Activated CD8-positive, alpha-beta T cell treated with anti-CD3 and anti-CD28 coated beads, Interleukin-2, amount 10 ng/mL, durations not matched to agents 7 days and 5 days (primary cell): Measurements from ENCODE around the gene MYO5C. TPM values are rescaled to one million over a fixed set of nuclear protein-coding genes. Genes with fewer than 3 reads are reported as not detected.

Source experiments
- ATAC-seq: fragments of 150-1000 bp; cut with Tn5 transposase; one replicate; pipeline ENCODE4 v1.10.0; 2021; ENCODE audit warnings: moderate library complexity
- CTCF ChIA-PET: fragments of 350-600 bp; sonication (Branson Sonifier 250); formaldehyde crosslinking; loops from one replicate; lab custom pipeline; 2021; ENCODE audit warnings: antibody characterized with exemption; lab: Charles Lee
- POLR2A ChIA-PET: fragments of 350-600 bp; sonication (Branson Sonifier 250); formaldehyde crosslinking; loops from one replicate; lab custom pipeline; 2021; ENCODE audit warnings: antibody characterized with exemption; lab: Charles Lee
- DNase-seq: peaks from one replicate; pipeline ENCODE4 v3.0.0-alpha.2; 2020
- H3K27ac Mint-ChIP-seq: one replicate; pipeline ENCODE4 v1.8.0; 2021; ENCODE audit warnings: mild to moderate bottlenecking, mixed read lengths
- H3K27me3 Mint-ChIP-seq: one replicate; pipeline ENCODE4 v1.8.0; 2021; ENCODE audit warnings: low read depth, mixed read lengths
- H3K36me3 Mint-ChIP-seq: one replicate; pipeline ENCODE4 v1.8.0; 2021; ENCODE audit warnings: low read depth, mixed read lengths
- H3K4me1 Mint-ChIP-seq: one replicate; pipeline ENCODE4 v1.8.0; 2021; ENCODE audit warnings: low read depth, mixed read lengths
- H3K4me3 Mint-ChIP-seq: one replicate; pipeline ENCODE4 v1.8.0; 2021; ENCODE audit warnings: mild to moderate bottlenecking, mixed read lengths
- H3K9me3 Mint-ChIP-seq: one replicate; pipeline ENCODE4 v1.8.0; 2022; ENCODE audit warnings: mixed read lengths; ENCODE audit not compliant: insufficient read depth
- total RNA-seq, 2 experiments: library from RNA; stranded (reverse); gene quantifications; one replicate each; pipeline ENCODE4 v1.2.3, GENCODE V29; 2021

MYO5C gene
- total RNA-seq, 2 experiments from 2014 or later: 2.5 to 3.2 TPM

DNA sequence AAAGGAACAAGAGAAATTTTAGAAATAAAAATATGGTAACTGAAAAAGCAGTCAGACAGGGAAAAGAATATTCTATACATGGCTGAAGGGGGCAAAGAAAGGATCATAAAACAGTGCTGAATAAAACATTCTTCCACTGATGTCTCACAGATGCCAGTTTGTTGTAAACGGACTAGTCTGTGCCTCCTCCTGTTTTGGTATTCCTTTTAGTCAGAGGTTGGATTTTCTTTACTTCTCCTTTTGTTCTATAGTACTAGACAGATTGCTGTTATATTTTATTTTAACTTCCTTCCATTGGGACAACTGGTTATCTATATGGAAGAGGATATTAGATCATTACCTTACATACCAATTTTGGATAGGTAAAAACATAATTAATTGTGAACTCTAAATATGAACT lies 88.4 kb downstream of the MYO5C start:
- peaks cover 11% of the 10 kb centered on the region for H3K4me1 Mint-ChIP-seq
- no peak overlapping the region for H3K4me3 Mint-ChIP-seq
- no peaks in the 10 kb centered on the region for H3K36me3 Mint-ChIP-seq
- CTCF ChIA-PET: interaction anchor here (1.7 to 3.5 kb wide), 7 partner anchors 11 to 128 kb away, joined by 5 to 65 read pairs (median 26); partner anchors contain the start of gene GNB5
- DNase-seq: no peak
- no peaks in the 10 kb centered on the region for H3K27me3 Mint-ChIP-seq
- no peak overlapping the region for H3K27ac Mint-ChIP-seq
- H3K9me3 Mint-ChIP-seq: no peaks in the 10 kb centered on the region
- POLR2A ChIA-PET: no interaction called here
- no peak for ATAC-seq

DNA sequence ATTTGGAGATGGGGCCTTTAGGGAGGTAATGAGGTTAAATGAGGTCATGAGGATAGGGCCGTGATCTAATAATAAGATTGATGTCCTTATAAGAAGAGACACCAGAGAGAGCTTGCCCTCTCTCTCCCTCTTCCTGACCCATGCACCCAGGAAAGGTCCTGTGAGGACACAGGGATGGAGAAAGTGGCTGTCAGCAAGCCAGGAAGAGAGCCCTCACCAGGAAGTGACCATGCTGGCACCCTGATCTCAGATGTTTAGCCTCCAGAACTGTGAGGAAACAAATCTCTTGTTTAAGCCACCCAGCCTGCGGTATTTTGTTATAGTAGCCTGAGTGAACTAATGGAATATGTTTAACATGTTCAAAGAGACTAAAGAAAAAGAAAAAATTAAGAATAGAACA lies 89.2 kb downstream of the MYO5C start:
- ChIA-PET POLR2A (no interaction called here), CTCF (interaction anchor here (1.0 to 3.2 kb wide), 3 partner anchors 10 to 44 kb away, joined by 3 to 27 read pairs (median 3); partner anchors contain the start of gene GNB5)
- H3K9me3 Mint-ChIP-seq: no peaks in the 10 kb centered on the region
- no peaks in the 10 kb centered on the region for H3K36me3 Mint-ChIP-seq
- no peaks in the 10 kb centered on the region for H3K27me3 Mint-ChIP-seq
- H3K4me1 Mint-ChIP-seq: peaks cover 11% of the 10 kb centered on the region
- ATAC-seq (no peak), DNase-seq (no peak)
- H3K4me3 Mint-ChIP-seq: no peak overlapping the region
- H3K27ac Mint-ChIP-seq: no peak overlapping the region

DNA sequence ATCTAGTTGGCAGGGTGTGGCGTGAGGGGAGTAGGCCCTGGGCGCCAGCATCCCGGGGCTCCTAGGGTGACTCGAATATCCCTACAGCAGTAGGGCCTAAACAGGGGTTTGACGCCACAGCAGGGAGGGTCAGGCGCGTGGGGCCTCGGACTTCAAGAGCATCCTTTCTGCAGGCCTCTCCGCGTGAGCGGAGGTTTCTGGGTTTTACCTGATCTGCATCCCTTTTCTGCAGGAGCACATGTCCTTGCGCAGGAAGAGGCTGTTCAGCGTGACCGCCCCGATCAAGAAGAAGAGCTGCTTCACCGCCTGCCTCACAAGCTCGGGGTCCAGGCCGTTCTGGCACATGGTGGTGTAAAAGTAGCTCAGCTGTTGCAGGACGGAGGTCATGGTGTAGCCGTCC lies 90.9 kb downstream of the MYO5C start:
- CTCF ChIA-PET: interaction anchor here (1.1 to 1.7 kb wide), 2 partner anchors 9 to 13 kb away, joined by 3 to 5 read pairs; no protein-coding TSS in a partner anchor
- no peaks in the 10 kb centered on the region for H3K9me3 Mint-ChIP-seq
- H3K27ac Mint-ChIP-seq: no peak overlapping the region
- peaks cover 11% of the 10 kb centered on the region for H3K4me1 Mint-ChIP-seq
- POLR2A ChIA-PET: no interaction called here
- ATAC-seq (no peak), DNase-seq (no peak)
- peaks cover 4% of the 10 kb centered on the region for H3K27me3 Mint-ChIP-seq
- no peak overlapping the region for H3K4me3 Mint-ChIP-seq
- H3K36me3 Mint-ChIP-seq: no peaks in the 10 kb centered on the region

DNA sequence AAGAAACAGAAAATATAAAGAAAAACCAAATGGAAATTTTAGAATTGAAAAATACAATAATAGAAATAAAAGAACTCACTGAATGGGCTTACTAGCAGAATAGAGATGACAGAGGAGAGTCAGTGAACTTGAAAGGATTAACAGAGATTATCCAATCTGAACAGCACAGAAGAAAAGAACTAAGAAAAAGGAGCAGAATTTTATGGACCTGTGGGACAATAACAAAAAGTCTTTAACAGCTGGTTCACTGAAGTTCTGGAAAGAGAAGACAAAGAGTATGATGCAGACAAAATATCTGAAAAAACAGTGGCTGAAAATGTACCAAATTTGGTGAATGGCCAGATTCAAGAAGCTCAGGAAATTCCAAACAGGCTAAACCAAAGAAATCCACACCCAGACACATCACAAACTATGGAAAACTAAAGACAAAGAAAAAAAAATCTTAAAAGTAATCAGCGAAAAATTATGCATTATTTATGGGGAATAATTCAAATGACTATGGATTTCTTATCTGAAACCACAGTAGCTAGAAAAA lies 94.7 kb downstream of the MYO5C start:
- DNase-seq (no peak), ATAC-seq (no peak)
- no peaks in the 10 kb centered on the region for H3K9me3 Mint-ChIP-seq
- ChIA-PET CTCF (interaction anchor here (0.7 to 2.6 kb wide), 4 partner anchors 8 to 220 kb away, joined by 3 to 16 read pairs (median 5); no protein-coding TSS in a partner anchor), POLR2A (no interaction called here)
- H3K27ac Mint-ChIP-seq: no peak overlapping the region
- no peaks in the 10 kb centered on the region for H3K4me1 Mint-ChIP-seq
- no peak overlapping the region for H3K4me3 Mint-ChIP-seq
- H3K36me3 Mint-ChIP-seq: no peaks in the 10 kb centered on the region
- H3K27me3 Mint-ChIP-seq: peaks cover 4% of the 10 kb centered on the region

DNA sequence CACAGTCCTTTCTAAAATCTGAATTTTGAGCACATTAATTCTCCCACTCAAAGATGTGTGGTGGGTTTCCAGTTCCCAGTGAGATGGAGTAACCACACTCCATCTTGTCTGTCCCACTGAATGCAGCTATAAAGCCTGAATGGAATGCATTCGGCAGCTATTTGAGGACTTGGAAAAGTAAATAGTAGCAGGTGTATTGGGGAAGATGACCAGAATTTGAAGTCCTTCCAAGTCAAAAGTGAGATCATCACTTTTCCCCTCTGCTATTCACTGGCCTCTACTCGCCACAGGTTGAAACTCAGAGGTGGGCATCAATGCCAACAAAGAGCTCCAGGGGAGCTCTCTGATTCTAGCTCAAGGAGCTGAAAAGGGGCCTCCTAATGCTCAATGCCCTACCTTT lies 96.3 kb downstream of the MYO5C start:
- no peak for ATAC-seq

DNA sequence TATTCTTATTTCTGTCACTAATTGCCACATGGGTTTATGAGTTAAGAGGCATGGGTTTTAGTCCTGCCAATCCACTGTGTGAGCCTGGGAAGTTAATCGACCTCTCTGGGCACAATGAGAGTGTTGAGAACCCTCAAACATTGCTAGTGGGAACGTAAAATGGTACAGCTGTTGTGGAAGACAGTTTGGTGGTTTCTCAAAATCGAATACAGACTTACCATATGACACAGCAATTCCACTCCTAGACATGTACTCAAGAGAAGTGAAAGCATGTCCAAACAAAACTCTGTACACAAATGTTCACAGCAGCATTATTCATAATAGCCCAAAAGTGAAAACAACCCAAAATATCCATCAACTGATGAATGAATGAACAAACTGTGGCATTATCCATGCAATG lies 98.7 kb downstream of the MYO5C start:
- DNase-seq: no peak
- Mint-ChIP-seq H3K4me1 (no peaks in the 10 kb centered on the region), H3K27ac (no peak overlapping the region), H3K4me3 (no peak overlapping the region), H3K36me3 (no peaks in the 10 kb centered on the region), H3K9me3 (no peaks in the 10 kb centered on the region), H3K27me3 (peaks cover 4% of the 10 kb centered on the region)
- ChIA-PET CTCF (interaction anchor here (1.2 kb wide), 1 partner anchor 11 kb away, joined by 5 read pairs; no protein-coding TSS in a partner anchor), POLR2A (interaction anchor here (1.2 kb wide), 1 partner anchor 13 kb away, joined by 3 read pairs; no protein-coding TSS in a partner anchor)
- ATAC-seq: no peak

More for the DNA sequence above, 96.3 kb downstream of the MYO5C start:
- ChIA-PET POLR2A (no interaction called here), CTCF (interaction anchor here (0.9 to 2.6 kb wide), 4 partner anchors 9 to 120 kb away, joined by 3 to 16 read pairs (median 4); no protein-coding TSS in a partner anchor)
- Mint-ChIP-seq H3K9me3 (no peaks in the 10 kb centered on the region), H3K36me3 (no peaks in the 10 kb centered on the region), H3K27me3 (peaks cover 4% of the 10 kb centered on the region), H3K4me3 (no peak overlapping the region), H3K4me1 (no peaks in the 10 kb centered on the region), H3K27ac (no peak overlapping the region)
- DNase-seq: no peak

DNA sequence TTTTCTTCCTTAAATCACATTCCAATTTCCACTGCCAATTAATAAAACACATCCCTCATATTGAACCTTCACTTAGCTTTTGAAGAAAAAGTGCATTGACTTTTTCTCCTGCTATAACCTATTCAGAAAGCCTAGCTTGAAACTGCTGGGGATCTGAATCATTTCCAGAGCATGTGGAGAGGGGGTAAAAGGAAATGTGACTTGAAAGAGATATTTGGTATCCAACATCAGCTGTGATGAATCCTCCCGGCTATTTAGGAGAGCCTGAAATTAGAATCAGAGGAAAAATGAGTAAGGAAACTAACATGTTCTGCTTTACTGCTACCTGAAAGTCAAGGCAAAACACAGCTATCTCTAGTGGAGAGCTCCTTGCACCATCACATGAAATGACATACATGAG lies 101.8 kb downstream of the MYO5C start:
- Mint-ChIP-seq H3K36me3 (no peaks in the 10 kb centered on the region), H3K4me3 (no peak overlapping the region), H3K9me3 (no peaks in the 10 kb centered on the region), H3K27me3 (no peaks in the 10 kb centered on the region), H3K27ac (no peak overlapping the region), H3K4me1 (no peaks in the 10 kb centered on the region)
- ChIA-PET CTCF (interaction anchor here (1.1 to 4.0 kb wide), 5 partner anchors 9 to 34 kb away, joined by 3 to 27 read pairs (median 4); no protein-coding TSS in a partner anchor), POLR2A (no interaction called here)
- ATAC-seq (no peak), DNase-seq (no peak)

DNA sequence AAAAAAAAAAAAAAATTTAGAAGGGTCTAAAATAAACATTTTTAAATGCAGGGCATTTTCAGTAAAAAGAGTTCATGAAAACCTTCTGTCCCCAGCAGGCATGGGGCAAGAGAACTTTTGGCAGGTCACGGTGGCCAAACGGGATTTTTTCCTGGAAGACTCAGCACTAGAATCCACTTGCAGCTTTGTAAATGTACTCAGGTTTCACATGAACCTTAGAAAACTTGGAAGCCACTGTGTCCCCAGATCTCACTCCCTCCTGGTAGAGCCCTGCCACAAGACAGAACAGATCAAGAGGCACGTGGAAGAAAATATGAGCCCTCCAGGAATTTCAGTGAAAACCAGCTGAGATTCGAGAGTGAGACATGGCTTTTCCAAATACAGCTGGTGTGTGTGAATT lies 102.3 kb downstream of the MYO5C start:
- ATAC-seq: no peak

DNA sequence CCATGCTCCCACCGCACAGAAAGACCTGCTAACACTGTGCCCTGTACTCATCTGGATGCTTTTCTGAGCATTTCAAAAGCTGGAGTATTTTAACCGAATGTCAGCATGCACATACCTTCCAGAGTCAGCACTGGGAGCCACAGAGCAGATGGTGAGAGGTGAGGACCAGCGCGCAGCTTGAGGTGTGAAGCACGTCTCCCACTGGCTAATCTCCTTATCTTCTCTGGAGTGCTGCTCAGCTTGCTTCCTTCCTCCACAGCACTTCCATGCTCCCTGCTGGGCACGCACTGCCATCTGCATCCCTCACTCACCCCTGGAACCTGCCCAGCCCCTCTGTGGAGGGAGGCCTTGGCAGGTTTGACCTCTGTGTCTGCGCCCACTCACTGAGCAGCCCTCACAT lies 104.4 kb downstream of the MYO5C start, which contains the start of gene GNB5:
Gene GNB5, minus strand, starts transcription at position 186 of the 400 bp plus-strand sequence. CDS start 6,716 bp downstream, outside the sequence.
- Mint-ChIP-seq H3K9me3 (no peaks in the 10 kb centered on the region), H3K36me3 (no peaks in the 10 kb centered on the region), H3K27me3 (no peaks in the 10 kb centered on the region), H3K4me3 (no peak within 1 kb of the TSS), H3K4me1 (no peaks in the 10 kb centered on the region), H3K27ac (no peak within 1 kb of the TSS)
- ChIA-PET POLR2A (no interaction called here), CTCF (interaction anchor here (4.0 kb wide), 1 partner anchor 17 kb away, joined by 27 read pairs; no protein-coding TSS in a partner anchor)
- DNase-seq: no peak
- ATAC-seq: no peak

More for the DNA sequence above, 102.3 kb downstream of the MYO5C start:
- ChIA-PET CTCF (interaction anchor here (1.1 to 4.0 kb wide), 5 partner anchors 9 to 34 kb away, joined by 3 to 27 read pairs (median 4); no protein-coding TSS in a partner anchor), POLR2A (no interaction called here)
- DNase-seq: no peak
- Mint-ChIP-seq H3K4me3 (no peak overlapping the region), H3K27me3 (no peaks in the 10 kb centered on the region), H3K4me1 (no peaks in the 10 kb centered on the region), H3K36me3 (no peaks in the 10 kb centered on the region), H3K9me3 (no peaks in the 10 kb centered on the region), H3K27ac (no peak overlapping the region)

DNA sequence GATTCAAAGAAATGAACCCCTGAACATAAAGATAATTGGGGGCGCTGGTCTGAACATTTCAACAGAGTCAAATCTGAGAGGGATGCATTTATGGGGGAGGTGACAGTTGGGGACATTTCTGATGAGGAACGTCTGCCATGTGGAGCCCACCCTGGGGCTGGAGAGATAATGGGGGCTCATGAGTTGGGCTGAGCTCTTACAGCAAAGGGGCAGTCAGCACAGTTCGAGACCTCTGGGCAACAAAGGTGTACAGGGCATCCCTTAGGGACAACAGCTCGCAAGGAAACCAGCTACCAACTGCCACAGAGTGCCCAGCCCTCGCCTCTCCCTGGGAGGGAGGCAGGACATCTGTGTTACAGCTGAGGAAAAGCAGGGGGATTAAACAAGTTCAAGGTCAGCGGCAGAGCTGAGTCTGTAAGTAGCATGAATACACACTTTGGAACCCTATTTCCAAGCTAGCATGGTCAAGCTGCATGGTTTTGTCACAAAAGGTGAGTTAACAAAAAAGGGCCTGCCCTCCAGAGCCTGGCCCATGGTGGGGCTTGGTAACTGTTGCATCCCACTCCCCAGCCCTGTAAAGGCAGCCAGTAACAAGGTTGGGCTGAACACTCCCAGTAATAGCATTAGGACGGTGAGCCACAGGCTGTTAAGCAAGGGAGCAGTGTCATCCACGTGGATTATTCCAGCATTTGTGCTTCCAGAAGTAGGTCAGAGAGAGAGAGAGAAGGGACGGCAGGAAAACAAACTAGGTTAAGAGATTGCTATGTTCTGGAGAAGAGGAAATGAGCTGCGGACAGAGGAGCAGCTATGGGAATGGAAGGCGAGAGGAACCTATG lies 108.7 kb downstream of the MYO5C start:
- Mint-ChIP-seq H3K9me3 (no peaks in the 10 kb centered on the region), H3K4me1 (peaks cover 7% of the 10 kb centered on the region), H3K36me3 (no peaks in the 10 kb centered on the region), H3K27ac (no peak overlapping the region), H3K27me3 (no peaks in the 10 kb centered on the region), H3K4me3 (no peak overlapping the region)
- ATAC-seq: no peak
- ChIA-PET CTCF (interaction anchor here (1.0 to 4.7 kb wide), 2 partner anchors 22 to 41 kb away, joined by 3 to 55 read pairs; no protein-coding TSS in a partner anchor), POLR2A (no interaction called here)
- no peak for DNase-seq

DNA sequence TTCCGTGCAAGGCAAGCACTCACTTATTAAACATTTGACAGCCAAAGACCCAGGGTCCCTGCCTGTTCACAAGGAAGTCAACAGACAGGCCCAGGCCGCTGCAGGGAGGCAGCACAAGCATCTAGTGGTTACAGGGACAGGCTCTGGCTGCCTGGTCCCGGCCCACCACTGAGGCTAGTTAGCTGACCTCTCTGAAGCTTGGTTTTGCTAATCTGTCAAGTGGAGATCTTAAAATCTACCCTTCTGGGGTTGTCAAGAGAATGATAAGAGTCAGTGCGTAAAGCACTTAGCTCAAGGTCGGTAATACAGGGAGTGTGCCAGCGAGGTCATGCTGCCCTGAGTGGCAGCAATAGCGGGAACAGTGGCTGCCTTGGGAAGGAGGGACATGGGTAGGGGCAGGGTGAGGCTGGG lies 110.4 kb downstream of the MYO5C start:
- DNase-seq: no peak
- Mint-ChIP-seq H3K9me3 (no peaks in the 10 kb centered on the region), H3K27ac (no peak overlapping the region), H3K36me3 (no peaks in the 10 kb centered on the region), H3K4me1 (peaks cover 19% of the 10 kb centered on the region), H3K27me3 (no peaks in the 10 kb centered on the region), H3K4me3 (no peak overlapping the region)
- ChIA-PET POLR2A (no interaction called here), CTCF (interaction anchor here (1.0 to 4.7 kb wide), 6 partner anchors 9 to 222 kb away, joined by 3 to 55 read pairs (median 6); partner anchors contain the start of gene LEO1)
- ATAC-seq: no peak
